H1 (cell line): ENCODE data around the gene HOXA6. TPM values are rescaled to one million over a fixed set of nuclear protein-coding genes. Genes with fewer than 3 reads are reported as not detected.

Experiments used
- CTCF ChIA-PET: fragments of 300-600 bp; sonication (Branson Sonifier 250); formaldehyde crosslinking; loops from one replicate; lab custom pipeline; 2021; ENCODE audit not compliant: partially characterized antibody; lab: Charles Lee
- POLR2A ChIA-PET: fragments of 300-600 bp; sonication (Branson Sonifier 250); formaldehyde crosslinking; loops from one replicate; lab custom pipeline; 2021; ENCODE audit warnings: inconsistent platforms; ENCODE audit not compliant: partially characterized antibody; lab: Charles Lee
- DNase-seq, 2 experiments: peaks; one replicate each; pipeline versions ENCODE4 v3.0.0 to v3.0.0-alpha.2; 2010 to 2022; ENCODE audit warnings: low spot score in 2 of 2, low read depth in 1 of 2, mixed read lengths in 1 of 2
- FAIRE-seq: peaks from 2 replicates; lab custom pipeline; 2011; peaks lifted over from hg19 to GRCh38; lab: Jason Lieb, UNC
- H2AFZ ChIP-seq: 2 replicates; pipeline ENCODE4 v1.8.1; 2012; ENCODE audit warnings: low read length, inconsistent platforms
- H2AK5ac ChIP-seq: 2 replicates; pipeline ENCODE4 v1.6.1; 2013; ENCODE audit warnings: low read depth, low read length
- H2BK120ac ChIP-seq: replicated peaks from 2 replicates; pipeline ENCODE3; 2013; ENCODE audit warnings: low read depth, low read length, inconsistent platforms
- H2BK12ac ChIP-seq: 2 replicates; pipeline ENCODE4 v1.6.1; 2013; ENCODE audit warnings: low read depth, low read length
- H2BK15ac ChIP-seq: 2 replicates; pipeline ENCODE4 v1.6.1; 2013; ENCODE audit warnings: low read length
- H2BK20ac ChIP-seq: 2 replicates; pipeline ENCODE4 v1.6.1; 2013; ENCODE audit warnings: low read length
- H2BK5ac ChIP-seq: 2 replicates; pipeline ENCODE4 v1.6.1; 2013; ENCODE audit warnings: low read depth, low read length
- H3K14ac ChIP-seq: 2 replicates; pipeline ENCODE4 v1.6.1; 2013; ENCODE audit warnings: inconsistent platforms; ENCODE audit not compliant: insufficient read length
- H3K18ac ChIP-seq: 2 replicates; pipeline ENCODE4 v1.6.1; 2013; ENCODE audit warnings: low read length; ENCODE audit errors: extremely low read depth
- H3K23ac ChIP-seq: 2 replicates; pipeline ENCODE4 v1.6.1; 2013; ENCODE audit warnings: inconsistent platforms; ENCODE audit not compliant: insufficient read length
- H3K23me2 ChIP-seq: 2 replicates; pipeline ENCODE4 v1.6.1; 2013; ENCODE audit warnings: low read depth, low read length
- H3K27ac ChIP-seq: 2 replicates; pipeline ENCODE4 v1.6.1; 2011; ENCODE audit warnings: low read depth, low read length, inconsistent platforms
- H3K27me3 ChIP-seq, 4 experiments: replicated peaks in 1 of 4; 1 replicate in 1 of 4; 2 replicates in 3 of 4; pipeline versions ENCODE4 v1.6.1 to v1.8.1; 2011 to 2013; ENCODE audit warnings: low read length in 3 of 4, mild to moderate bottlenecking in 3 of 4, inconsistent platforms in 2 of 4, mixed read lengths in 2 of 4, moderate library complexity in 1 of 4; ENCODE audit not compliant: control insufficient read depth in 3 of 4, insufficient read depth in 3 of 4; ENCODE audit errors: extremely low read depth in 1 of 4
- H3K36me3 ChIP-seq, 4 experiments: 2 replicates each; pipeline versions ENCODE4 v1.6.1 to v1.8.1; 2011 to 2013; ENCODE audit warnings: mild to moderate bottlenecking in 4 of 4, low read length in 3 of 4, moderate library complexity in 2 of 4, control low read depth in 1 of 4, inconsistent platforms in 1 of 4; ENCODE audit not compliant: insufficient read depth in 4 of 4, control insufficient read depth in 2 of 4
- H3K4ac ChIP-seq: replicated peaks from 2 replicates; pipeline ENCODE3; 2013; ENCODE audit warnings: low read length, low read depth, mixed read lengths, inconsistent platforms; ENCODE audit not compliant: insufficient read length
- H3K4me1 ChIP-seq, 4 experiments: replicated peaks in 1 of 4; 1 replicate in 1 of 4; 2 replicates in 3 of 4; pipeline versions ENCODE4 v1.6.1 to v1.8.1; 2011 to 2013; ENCODE audit warnings: low read length in 3 of 4, inconsistent platforms in 2 of 4, mixed read lengths in 1 of 4; ENCODE audit not compliant: insufficient read depth in 4 of 4, control insufficient read depth in 3 of 4
- H3K4me2 ChIP-seq, 2 experiments: 2 replicates each; pipeline versions ENCODE4 v1.6.1 to v1.8.1; 2011 to 2013; ENCODE audit warnings: low read depth in 2 of 2, low read length in 2 of 2, control low read depth in 1 of 2, inconsistent platforms in 1 of 2, mild to moderate bottlenecking in 1 of 2; ENCODE audit not compliant: insufficient read depth in 1 of 2
- H3K4me3 ChIP-seq, 4 experiments: fragments of 200-600, 300-600 bp in 1 of 4; sonication (generic), shearing (Covaris generic), sonication (Bioruptor Twin) in 1 of 4; 2 replicates each; pipeline versions ENCODE4 v1.5.1 to v1.8.1; 2011 to 2016; ENCODE audit warnings: low read length in 4 of 4, low read depth in 3 of 4, control low read depth in 2 of 4, inconsistent platforms in 2 of 4, mild to moderate bottlenecking in 2 of 4, mixed read lengths in 1 of 4, moderate library complexity in 1 of 4; ENCODE audit not compliant: insufficient read depth in 2 of 4; ENCODE audit errors: extremely low read depth in 1 of 4
- H3K56ac ChIP-seq: replicated peaks from 2 replicates; pipeline ENCODE3; 2013; ENCODE audit warnings: low read depth, mild to moderate bottlenecking, mixed read lengths, low read length, inconsistent platforms; ENCODE audit not compliant: insufficient read length
- H3K79me1 ChIP-seq: 2 replicates; pipeline ENCODE4 v1.6.1; 2013; ENCODE audit warnings: low read depth, low read length, control low read depth
- H3K79me2 ChIP-seq, 2 experiments: 2 replicates each; pipeline versions ENCODE4 v1.6.1 to v1.8.1; 2012 to 2013; ENCODE audit warnings: low read length in 2 of 2, mild to moderate bottlenecking in 2 of 2, inconsistent platforms in 1 of 2; ENCODE audit not compliant: insufficient read depth in 2 of 2, control insufficient read depth in 1 of 2
- H3K9ac ChIP-seq, 4 experiments: replicated peaks in 1 of 4; 1 replicate in 1 of 4; 2 replicates in 3 of 4; pipeline versions ENCODE4 v1.6.1 to v1.8.1; 2011 to 2013; ENCODE audit warnings: low read depth in 3 of 4, low read length in 3 of 4, control low read depth in 2 of 4, mild to moderate bottlenecking in 2 of 4, moderate library complexity in 2 of 4, inconsistent platforms in 1 of 4; ENCODE audit errors: extremely low read depth in 1 of 4
- H3K9me3 ChIP-seq, 2 experiments: 2 replicates each; pipeline versions ENCODE4 v1.6.1 to v1.8.1; 2012 to 2013; ENCODE audit warnings: mild to moderate bottlenecking in 2 of 2, moderate library complexity in 2 of 2, control low read depth in 1 of 2, inconsistent platforms in 1 of 2, low read depth in 1 of 2, low read length in 1 of 2, mixed read lengths in 1 of 2; ENCODE audit not compliant: insufficient read depth in 2 of 2
- H4K20me1 ChIP-seq, 2 experiments: replicated peaks in 1 of 2; 2 replicates each; pipeline versions ENCODE3 to v1.8.1; 2011 to 2013; ENCODE audit warnings: inconsistent platforms in 2 of 2, low read length in 2 of 2, mild to moderate bottlenecking in 1 of 2; ENCODE audit not compliant: insufficient read depth in 2 of 2, control insufficient read depth in 1 of 2
- H4K5ac ChIP-seq: 2 replicates; pipeline ENCODE4 v1.6.1; 2013; ENCODE audit warnings: low read length, low read depth, mixed read lengths, inconsistent platforms; ENCODE audit not compliant: insufficient read length
- H4K8ac ChIP-seq: 2 replicates; pipeline ENCODE4 v1.8.0; 2013; ENCODE audit warnings: mild to moderate bottlenecking, moderate library complexity, low read length, inconsistent platforms; ENCODE audit not compliant: insufficient read depth; ENCODE audit errors: extremely low read depth
- H4K91ac ChIP-seq: replicated peaks from 2 replicates; pipeline ENCODE3; 2013; ENCODE audit warnings: low read length, mixed read lengths, inconsistent platforms; ENCODE audit not compliant: insufficient read length
- BRCA1 ChIP-seq: IDR thresholded peaks from 2 replicates; pipeline ENCODE4 v1.6.1; 2012; ENCODE audit warnings: low read depth, low read length, improper control_type of control experiment
- EZH2 ChIP-seq: fragments of 200-600 bp; sonication (generic); IDR thresholded peaks from 2 replicates; pipeline ENCODE4 v1.7.1; 2012; ENCODE audit warnings: low read depth, mild to moderate bottlenecking, moderate library complexity, low read length, inconsistent platforms; ENCODE audit not compliant: severe bottlenecking
- JUN ChIP-seq: IDR thresholded peaks from 2 replicates; pipeline ENCODE4 v1.6.1; 2011; ENCODE audit warnings: low read depth, mild to moderate bottlenecking, improper control_type of control experiment, low read length
- PHF8 ChIP-seq: fragments of 200-600 bp; sonication (generic); conservative IDR thresholded peaks from 2 replicates; pipeline ENCODE4 v1.7.1; 2012; ENCODE audit warnings: low read depth, mild to moderate bottlenecking, inconsistent platforms, low read length, moderate library complexity
- SAP30 ChIP-seq: fragments of 300-600 bp; sonication (generic); IDR thresholded peaks from 2 replicates; pipeline ENCODE4 v1.7.1; 2012; ENCODE audit warnings: low read length, moderate library complexity, mild to moderate bottlenecking, inconsistent platforms; ENCODE audit not compliant: insufficient read depth, insufficient replicate concordance
- SIN3A ChIP-seq, 2 experiments: IDR thresholded peaks in 1 of 2; conservative IDR thresholded peaks in 1 of 2; 2 replicates each; pipeline ENCODE4 v1.6.1; 2011 to 2012; ENCODE audit warnings: low read length in 2 of 2, improper control_type of control experiment in 1 of 2, low read depth in 1 of 2, mild to moderate bottlenecking in 1 of 2
- SP2 ChIP-seq: IDR thresholded peaks from 2 replicates; pipeline ENCODE4 v1.6.1; 2012; ENCODE audit warnings: mild to moderate bottlenecking, low read length, inconsistent platforms
- SUZ12 ChIP-seq: fragments of 200-600 bp; sonication (generic); IDR thresholded peaks from 2 replicates; pipeline ENCODE4 v1.6.1; 2012; ENCODE audit warnings: mild to moderate bottlenecking, inconsistent platforms, low read length, moderate library complexity, mixed read lengths
- TEAD4 ChIP-seq: IDR thresholded peaks from 2 replicates; pipeline ENCODE4 v1.6.1; 2012; ENCODE audit warnings: low read depth, low read length, inconsistent platforms, mixed read lengths
- WGBS, 2 experiments: shearing (Covaris generic) in 1 of 2; methylation state at CpG; one replicate each; pipeline versions ENCODE4 v1.1.6 to v1.1.7; 2013 to 2015; ENCODE audit warnings: low lambda C conversion rate in 2 of 2, mixed read lengths in 2 of 2, inconsistent platforms in 1 of 2, low coverage in 1 of 2, missing lambda C conversion rate in 1 of 2; ENCODE audit not compliant: insufficient replicate concordance in 2 of 2, insufficient coverage in 1 of 2, insufficient read length in 1 of 2; ENCODE audit errors: extremely low coverage in 1 of 2, missing lambda C conversion rate in 1 of 2; 5-methylcytosine and 5-hydroxymethylcytosine counted together
- polyA plus RNA-seq, 7 experiments: library from polyadenylated mRNA; depleted of rRNA in 3 of 7; stranded (reverse) in 5 of 7; unstranded in 2 of 7; fragments of >200 nt in 5 of 7; fragments of 200-250 nt in 2 of 7; gene quantifications; 1 replicate in 5 of 7; 2 replicates in 1 of 7; 4 replicates in 1 of 7; pipeline versions ENCODE4 v1.2.1 to v1.2.3, GENCODE V29; 2011 to 2013; ENCODE audit warnings: missing spikeins in 2 of 7, mixed read lengths in 2 of 7
- total RNA-seq: library from RNA; stranded (reverse); fragmentation: NEBNext Ultra II Directional; extraction: Animal tissue kit (Norgen Biotek cat#: 25700); gene quantifications from 2 replicates; pipeline ENCODE4 v1.2.1, GENCODE V29; 2021

HOXA6 gene
- total and polyA plus RNA-seq, 2 of the 8 experiments (the other 6 are each of a cell fraction or from before 2014, with no cell fraction given): not detected

DNA sequence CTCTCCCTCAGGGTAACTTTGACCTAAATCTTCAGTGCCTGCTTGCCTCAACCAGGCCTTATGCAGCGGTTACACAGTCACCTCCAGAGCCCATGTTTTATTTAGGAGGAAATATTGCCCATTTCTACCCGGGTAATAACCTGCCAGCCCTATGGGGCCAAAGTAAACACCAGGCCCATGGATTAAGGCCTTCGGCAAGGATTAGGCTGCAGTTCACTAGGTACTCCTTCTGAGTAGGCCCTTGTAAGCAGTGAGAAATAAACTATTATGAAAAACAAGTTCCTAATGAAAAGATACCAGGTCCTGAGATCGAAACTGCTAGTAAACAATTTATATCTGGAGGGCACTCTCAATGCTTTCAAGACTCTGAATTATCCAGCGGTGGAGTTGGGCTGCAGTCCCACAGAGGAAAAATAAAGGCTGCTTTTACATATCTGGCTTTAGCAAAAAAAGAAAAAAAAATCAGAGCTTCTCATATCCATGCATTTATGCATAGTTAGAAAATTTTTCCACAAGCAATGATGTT lies 30.3 kb upstream of the HOXA6 start:
- Histone ChIP-seq H3K79me2 (no peaks in the 10 kb centered on the region), H2AFZ (no peak overlapping the region), H2BK15ac (no peak overlapping the region), H4K5ac (no peak overlapping the region), H3K18ac (no peak overlapping the region), H3K4me3 (no peak overlapping the region), H3K27ac (no peak overlapping the region), H2BK20ac (no peak overlapping the region), H3K4ac (no peak overlapping the region), H2AK5ac (no peak overlapping the region), H2BK5ac (no peak overlapping the region), H3K56ac (no peak overlapping the region), H3K4me1 (peaks cover 4 to 9% (median 5%) of the 10 kb centered on the region in 4 experiments; a peak in 5 of 7 replicates), H3K9ac (no peak overlapping the region), H3K14ac (no peak overlapping the region), H2BK120ac (no peak overlapping the region), H3K4me2 (no peak overlapping the region), H3K9me3 (no peaks in the 10 kb centered on the region; a peak in 1 of 4 replicates), H3K23me2 (no peaks in the 10 kb centered on the region; the same call in 1 of the 2 replicates), H3K36me3 (peaks cover 0 to 14% (median 0%) of the 10 kb centered on the region in 4 experiments; a peak in 1 of 8 replicates), H4K91ac (no peak overlapping the region), H4K8ac (no peak overlapping the region), H3K23ac (no peak overlapping the region), H3K79me1 (no peaks in the 10 kb centered on the region), H4K20me1 (peaks cover 39 to 56% of the 10 kb centered on the region in 2 experiments), H3K27me3 (peaks cover 99 to 100% (median 100%) of the 10 kb centered on the region in 4 experiments), H2BK12ac (no peak overlapping the region)
- 45% methylated on average over 5 of the region's 5 CpGs; no CpG with 5 or more reads in 1 of the 2 experiments for WGBS, 2 experiments
- CTCF ChIA-PET: interaction anchor here (0.6 to 2.4 kb wide), 10 partner anchors 9 to 194 kb away, joined by 3 to 8 read pairs (median 4); no protein-coding TSS in a partner anchor
- TF ChIP-seq SIN3A (conservative IDR thresholded peaks at IDR 0.05 in 1 of 2, IDR thresholded peaks at IDR 0.05 in 1 of 2; ENCODE audit: low read depth in 1 of 2, low read length in 2 of 2) (no peak), SUZ12 (peak; percentile 84), SAP30 (no peak), PHF8 (no peak), JUN (no peak), EZH2 (peak; percentile 67), BRCA1 (no peak), SP2 (no peak), TEAD4 (no peak)
- DNase-seq (no peak), FAIRE-seq (no peak)
- POLR2A ChIA-PET: no interaction called here
